GM12801 (cell line): ENCODE data around the gene GRIN3B.

Source experiments
- CTCF ChIP-seq: IDR thresholded peaks from one replicate; pipeline ENCODE4 v1.5.1; 2011; ENCODE audit warnings: control low read depth; ENCODE audit not compliant: insufficient read length; ENCODE audit errors: extremely low read depth

GRIN3B gene

GRCh38 chr19:1055886-1056620 is 55.8 kb downstream of the GRIN3B start:
- TF ChIP-seq CTCF, result no peak

DNA sequence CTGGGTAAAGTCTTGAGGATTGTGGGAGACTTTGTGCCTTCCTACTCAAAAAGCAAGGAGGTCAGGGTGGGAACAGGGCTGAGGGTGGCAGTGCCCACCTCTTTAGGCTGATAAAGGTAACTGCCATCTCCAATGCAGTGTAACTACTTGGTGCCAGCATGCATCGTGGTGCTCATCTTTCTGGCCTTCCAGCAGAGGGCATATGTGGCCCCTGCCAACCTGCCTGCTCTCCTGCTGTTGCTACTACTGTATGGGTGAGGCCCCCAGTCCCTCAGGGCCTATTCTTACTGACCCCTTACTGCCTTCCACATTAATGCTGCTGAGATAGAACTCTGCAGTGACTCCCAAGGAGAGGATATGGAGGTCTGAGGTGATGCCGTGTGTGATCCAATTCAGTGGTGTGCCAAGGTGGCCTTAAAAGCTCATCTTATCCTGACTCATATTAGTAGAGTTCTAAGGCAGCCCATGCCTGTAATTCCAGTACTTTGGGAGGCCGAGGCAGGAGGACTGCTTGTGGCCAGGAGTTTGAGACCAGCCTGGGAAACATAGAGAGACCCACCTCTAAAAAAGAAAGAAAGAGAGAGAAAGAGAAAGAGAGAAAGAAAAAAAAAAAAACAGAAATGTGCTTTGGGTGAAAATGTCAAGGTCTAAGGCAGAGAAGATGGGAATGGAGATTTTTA is 57.1 kb downstream of the GRIN3B start:
- TF ChIP-seq CTCF, result no peak

GRCh38 chr19:1058112-1058511 is 57.9 kb downstream of the GRIN3B start:
- no peak for TF ChIP-seq CTCF
